Measurements from ENCODE around the gene HOXC6.

Gene HOXC6

GRCh38 chr12:54028314-54029201 lies at the start of gene HOXC6:
HOXC6 (plus strand) TSS chr12:54028440; CDS start chr12:54028522, 82 bp downstream.
- DNase-seq (ENCODE audit: low read depth in 1 of 2, low spot score in 1 of 2) = no peak

- DNase-seq (ENCODE audit: low read depth in 1 of 2, low spot score in 1 of 2) = no peak
Observed at GRCh38 chr12:53978477-53979356, 49.5 kb upstream of the HOXC6 start.

- DNase-seq (ENCODE audit: low read depth in 1 of 2, low spot score in 1 of 2) = no peak
Observed at GRCh38 chr12:53980104-53980801, 48.0 kb upstream of the HOXC6 start.

DNA sequence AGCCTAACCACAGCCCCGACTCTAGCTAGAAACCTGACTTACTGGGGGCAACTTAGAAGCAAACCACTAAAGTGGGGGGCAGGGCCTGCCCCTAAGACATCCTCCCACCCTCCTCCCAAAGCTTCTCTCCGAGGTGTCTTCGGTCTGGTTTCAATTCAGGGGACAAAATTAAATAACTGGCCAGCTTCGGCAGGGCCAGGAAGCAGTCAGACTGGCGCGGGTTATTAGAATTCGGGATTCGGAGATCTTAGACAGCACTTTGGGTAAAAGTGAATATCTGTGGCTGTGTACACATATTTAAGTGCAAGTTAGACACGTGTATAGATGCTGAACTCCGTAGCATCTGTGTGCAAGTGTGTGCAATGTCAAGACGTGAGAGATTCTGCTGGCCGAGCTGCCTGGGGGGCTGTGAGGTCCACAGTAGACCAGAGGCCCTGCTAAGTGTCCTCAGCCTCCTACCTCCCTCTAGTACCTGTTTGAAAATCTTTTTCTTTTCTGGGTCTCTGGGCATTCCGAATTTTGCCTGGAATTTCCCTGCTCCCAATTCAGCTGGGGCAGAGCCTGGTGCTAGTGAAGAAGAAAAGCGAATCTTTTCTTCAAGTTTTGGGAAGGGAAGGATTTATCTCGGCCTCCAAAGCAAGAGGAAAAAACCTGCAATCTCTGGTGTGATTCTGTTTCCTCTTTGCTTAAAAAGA lies 47.3 kb upstream of the HOXC6 start:
- DNase-seq (ENCODE audit: low read depth in 1 of 2, low spot score in 1 of 2) = no peak

DNA sequence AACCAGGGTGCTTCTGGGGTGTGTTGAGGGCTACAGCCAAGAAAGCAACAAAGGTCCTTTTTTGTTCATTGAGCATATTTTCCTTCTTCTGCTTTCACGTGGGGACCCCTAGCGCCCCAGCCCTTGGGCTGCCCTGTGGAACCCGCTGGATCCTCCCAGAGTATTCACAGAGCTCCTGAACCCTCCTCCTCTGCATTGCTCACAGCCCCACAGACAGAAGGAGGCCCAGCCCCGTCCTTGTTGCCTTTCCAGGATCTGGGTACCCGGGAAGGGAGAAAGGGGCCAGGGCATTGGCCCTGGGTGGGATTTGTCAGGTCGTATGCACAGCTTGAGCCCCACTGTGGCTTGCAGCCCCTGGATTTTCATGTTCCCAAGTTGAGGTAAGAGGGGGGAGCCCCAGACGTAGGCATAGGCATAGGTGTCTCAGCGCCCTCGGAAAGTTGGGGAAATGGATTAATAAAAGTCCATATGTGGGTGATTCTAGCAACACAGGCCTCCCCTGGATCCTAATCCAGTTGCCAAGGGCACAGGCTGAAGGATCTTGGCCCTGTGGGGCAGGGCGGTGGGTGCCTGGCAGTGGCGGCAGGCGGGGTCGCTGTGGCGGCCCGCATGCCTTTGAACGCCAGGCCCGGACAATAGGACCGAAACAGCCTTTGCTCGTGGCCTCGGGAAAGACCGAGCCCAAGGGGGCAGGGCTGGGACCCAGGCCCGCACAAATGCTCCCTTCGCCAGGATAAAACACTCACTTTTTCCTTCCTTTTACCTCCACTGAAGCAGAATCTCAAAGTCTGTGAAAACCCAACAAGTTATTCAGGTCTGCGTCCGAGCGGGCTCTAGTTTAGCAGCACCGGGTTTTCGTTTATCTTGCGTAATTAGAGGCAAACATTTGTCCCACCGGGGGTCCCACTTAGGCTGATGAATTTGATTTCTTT lies 46.3 kb upstream of the HOXC6 start:
- DNase-seq (ENCODE audit: low read depth in 1 of 2, low spot score in 1 of 2) = no peak

DNA sequence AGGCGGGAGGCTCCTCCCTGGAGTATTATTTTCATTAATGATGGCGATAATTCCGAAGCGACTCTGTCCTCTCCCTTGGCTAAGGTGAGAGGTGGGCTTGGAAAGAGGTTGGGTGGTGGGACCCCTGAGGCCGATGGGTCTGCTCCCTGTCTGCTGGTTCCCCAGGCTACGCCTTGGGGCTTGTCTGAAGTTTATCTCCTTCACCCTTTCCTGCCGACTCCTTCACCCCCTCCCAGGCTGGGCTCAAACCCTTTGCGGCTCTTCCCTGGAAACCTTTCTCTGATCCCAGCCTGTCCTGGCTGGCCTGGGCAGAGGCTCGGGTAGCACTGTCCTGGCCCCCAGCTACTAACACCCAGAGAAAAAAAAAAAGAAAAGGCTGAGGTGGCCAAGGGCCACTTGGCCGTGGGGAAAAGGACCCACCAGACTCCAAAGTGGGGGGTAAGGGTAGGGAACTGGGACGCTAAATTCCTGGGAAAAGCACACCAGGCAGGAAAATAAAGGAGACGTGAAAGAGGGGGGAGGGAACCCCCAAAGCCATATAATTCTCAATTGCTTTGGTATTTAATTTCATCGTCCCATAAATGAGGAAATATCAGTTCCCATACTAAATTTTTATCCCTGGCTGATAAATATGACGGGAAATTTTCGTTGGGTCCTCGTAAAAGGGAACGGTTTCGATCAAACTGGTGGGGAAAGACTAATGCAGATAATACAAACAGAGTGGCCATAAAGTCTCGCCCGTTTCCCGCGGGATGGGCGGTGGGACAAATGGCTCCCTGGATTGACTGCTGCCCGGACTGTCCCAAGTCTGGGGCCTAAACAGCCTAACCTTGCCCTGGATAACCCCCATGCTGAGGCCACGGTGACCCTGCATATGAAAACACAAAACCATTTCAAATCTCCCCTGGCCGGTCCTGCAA lies 45.3 kb upstream of the HOXC6 start:
- DNase-seq (ENCODE audit: low read depth in 1 of 2, low spot score in 1 of 2) = no peak

DNA sequence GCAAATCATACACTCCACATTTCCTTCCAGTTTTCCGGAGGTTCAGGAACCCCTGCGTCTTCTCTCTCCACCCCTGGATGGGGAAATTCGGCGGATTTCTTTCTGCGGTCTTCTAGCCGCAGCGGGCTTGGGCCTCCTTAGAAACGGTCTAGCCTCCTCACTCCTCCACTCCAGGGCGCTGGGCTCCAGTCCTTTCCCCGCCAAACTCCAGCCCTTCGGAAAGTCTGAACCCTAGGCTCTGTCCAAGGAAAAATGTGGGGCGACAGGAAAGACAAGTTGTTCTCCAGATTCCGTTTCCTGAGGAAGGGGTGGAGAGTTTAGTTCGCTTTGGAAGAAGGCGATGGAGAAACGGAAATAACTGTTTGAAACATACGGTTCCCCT lies 44.7 kb upstream of the HOXC6 start:
- no peak for DNase-seq (ENCODE audit: low read depth in 1 of 2, low spot score in 1 of 2)

- DNase-seq (ENCODE audit: low read depth in 1 of 2, low spot score in 1 of 2) = no peak
Observed at GRCh38 chr12:53983950-53984572, 44.2 kb upstream of the HOXC6 start.

DNA sequence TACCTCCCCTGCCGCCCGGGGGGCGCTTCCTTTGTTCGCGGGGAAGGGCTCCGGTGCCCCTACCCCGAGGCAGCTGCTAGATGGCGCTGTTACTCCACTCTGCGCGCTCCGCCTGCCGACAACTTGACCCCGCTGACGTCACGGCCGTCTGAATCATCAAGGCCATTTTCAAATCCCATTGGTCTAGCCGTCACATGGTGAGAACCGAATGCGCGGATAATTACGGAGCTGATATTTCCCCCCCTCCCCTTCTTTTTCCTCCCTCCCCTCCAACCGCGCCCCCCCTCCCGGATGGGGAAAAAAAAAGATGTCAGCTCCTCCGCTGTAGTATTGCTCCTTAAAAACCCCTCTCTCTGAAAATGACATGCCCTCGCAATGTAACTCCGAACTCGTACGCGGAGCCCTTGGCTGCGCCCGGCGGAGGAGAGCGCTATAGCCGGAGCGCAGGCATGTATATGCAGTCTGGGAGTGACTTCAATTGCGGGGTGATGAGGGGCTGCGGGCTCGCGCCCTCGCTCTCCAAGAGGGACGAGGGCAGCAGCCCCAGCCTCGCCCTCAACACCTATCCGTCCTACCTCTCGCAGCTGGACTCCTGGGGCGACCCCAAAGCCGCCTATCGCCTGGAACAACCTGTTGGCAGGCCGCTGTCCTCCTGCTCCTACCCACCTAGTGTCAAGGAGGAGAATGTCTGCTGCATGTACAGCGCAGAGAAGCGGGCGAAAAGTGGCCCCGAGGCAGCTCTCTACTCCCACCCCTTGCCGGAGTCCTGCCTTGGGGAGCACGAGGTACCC lies 43.1 kb upstream of the HOXC6 start, which contains the start of gene HOXC10:
HOXC10 (plus strand) TSS at position 246 of the 791 bp plus-strand sequence; CDS start at position 360, 114 bp downstream.
- DNase-seq (ENCODE audit: low read depth in 1 of 2, low spot score in 1 of 2) = peak in 1 of 2 donors; percentile 39

GRCh38 chr12:53985692-53985993 lies 42.6 kb upstream of the HOXC6 start:
- no peak for DNase-seq (ENCODE audit: low read depth in 1 of 2, low spot score in 1 of 2)

- DNase-seq (ENCODE audit: low read depth in 1 of 2, low spot score in 1 of 2) = no peak
Observed at GRCh38 chr12:53985994-53986685, 42.1 kb upstream of the HOXC6 start.

DNA sequence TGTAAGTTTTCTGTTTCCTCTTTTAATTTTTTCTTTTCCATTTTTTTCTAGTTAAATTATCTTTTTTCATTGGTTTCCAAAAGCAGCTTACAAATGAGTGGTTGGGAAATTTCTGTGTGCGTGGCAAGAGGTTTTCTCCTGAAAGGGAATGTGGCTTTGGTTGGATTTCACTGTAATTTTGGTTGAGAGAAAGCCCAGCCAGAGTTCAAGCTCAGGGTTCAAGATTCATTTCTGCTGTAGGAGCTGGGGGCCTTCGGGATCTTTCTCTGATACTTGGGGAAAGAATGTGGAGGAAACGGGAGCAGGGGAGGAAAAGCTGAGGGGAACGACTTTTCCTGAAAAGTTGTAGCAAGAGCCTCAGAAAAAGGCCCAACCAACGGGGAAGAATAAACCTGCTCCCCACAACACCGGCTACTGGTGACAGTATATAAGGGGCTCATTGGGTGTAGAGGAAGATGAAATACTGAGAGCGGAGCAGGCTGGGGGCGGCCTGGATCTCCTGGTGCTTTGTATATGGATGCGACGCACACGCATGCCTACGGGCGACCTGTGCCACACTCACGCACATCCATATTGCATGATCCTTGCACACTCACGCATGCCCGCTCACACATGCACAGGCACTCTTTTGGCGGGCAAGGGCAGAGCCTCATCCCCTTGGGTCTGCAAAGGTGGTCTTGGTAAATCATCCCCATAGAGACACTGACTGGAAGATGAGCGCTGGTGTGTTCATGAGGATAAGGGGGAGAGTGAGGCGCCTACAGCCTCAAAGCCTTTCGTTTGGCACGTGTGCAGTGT lies 41.4 kb upstream of the HOXC6 start:
- DNase-seq (ENCODE audit: low read depth in 1 of 2, low spot score in 1 of 2) = no peak

DNA sequence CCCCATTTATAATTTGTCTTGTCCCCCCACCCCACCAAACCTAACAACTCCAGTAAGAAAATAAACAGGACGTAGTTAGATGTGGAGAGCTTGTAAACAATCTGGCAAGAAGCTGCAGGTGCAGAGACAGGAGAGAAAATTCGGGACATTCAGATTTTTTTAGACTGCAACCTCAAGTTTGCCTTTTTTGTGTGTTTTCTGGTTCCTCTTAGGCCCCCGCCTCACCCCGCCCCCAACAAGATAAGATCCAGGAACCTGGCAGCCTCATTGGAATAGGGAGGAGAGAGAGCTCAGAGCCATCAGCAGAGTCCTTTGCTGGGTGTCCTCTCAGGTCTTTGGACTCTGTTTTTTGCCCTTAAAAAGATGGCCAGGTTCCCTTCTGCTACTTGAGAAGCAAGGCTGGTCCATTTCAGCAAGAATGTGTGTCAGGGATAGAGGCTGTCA lies 40.4 kb upstream of the HOXC6 start:
- DNase-seq (ENCODE audit: low read depth in 1 of 2, low spot score in 1 of 2) = no peak

GRCh38 chr12:53988541-53989226 lies 39.6 kb upstream of the HOXC6 start:
- DNase-seq (ENCODE audit: low read depth in 1 of 2, low spot score in 1 of 2) = no peak
